Fibroblast of skin of scalp (primary cell): ENCODE measurements around the gene ZEB1. TPM values are rescaled to one million over a fixed set of nuclear protein-coding genes. Genes with fewer than 3 reads are reported as not detected.

Experiments
- DNase-seq: peaks from one replicate; pipeline ENCODE4 v3.0.0-alpha.2; 2013
- polyA plus RNA-seq, 2 experiments: library from polyadenylated mRNA; unstranded; fragments of 120-200 nt; gene quantifications; one replicate each; pipeline ENCODE4 v1.2.1, GENCODE V29; 2013; ENCODE audit not compliant: insufficient read length in 2 of 2

ZEB1 gene
- 28.3 TPM for polyA plus RNA-seq (2013, experiment 1 of 2; ENCODE audit: insufficient read length)
- polyA plus RNA-seq (2013, experiment 2 of 2; ENCODE audit: insufficient read length): 34.5 TPM

GRCh38 chr10:31318854-31319601, at the start of gene ZEB1:
ZEB1 (plus strand) TSS chr10:31319216; CDS start chr10:31319235, 19 bp downstream.
- peak; percentile 90 for DNase-seq

GRCh38 chr10:31270954-31271353, 48.1 kb upstream of the ZEB1 start:
- no peak for DNase-seq

- peak; percentile 74 for DNase-seq
Observed at GRCh38 chr10:31272841-31273240, 46.2 kb upstream of the ZEB1 start.

- no peak for DNase-seq
Observed at GRCh38 chr10:31273789-31274188, 45.2 kb upstream of the ZEB1 start.

GRCh38 chr10:31274310-31274709, 44.7 kb upstream of the ZEB1 start:
- no peak for DNase-seq

- DNase-seq: no peak
Observed at GRCh38 chr10:31278279-31278941, 40.6 kb upstream of the ZEB1 start.

- DNase-seq: no peak
Observed at GRCh38 chr10:31280972-31281371, 38.0 kb upstream of the ZEB1 start.

- DNase-seq: peak; percentile 68
Observed at GRCh38 chr10:31288001-31288400, 31.0 kb upstream of the ZEB1 start.

- peak; percentile 64 for DNase-seq
Observed at GRCh38 chr10:31288962-31289361, 30.1 kb upstream of the ZEB1 start.

- DNase-seq: peak; percentile 11
Observed at GRCh38 chr10:31290386-31290785, 28.6 kb upstream of the ZEB1 start.

- DNase-seq: no peak
Observed at GRCh38 chr10:31291123-31291522, 27.9 kb upstream of the ZEB1 start.

- DNase-seq: no peak
Observed at GRCh38 chr10:31294558-31294957, 24.5 kb upstream of the ZEB1 start.

- DNase-seq: no peak
Observed at GRCh38 chr10:31296754-31297153, 22.3 kb upstream of the ZEB1 start.

GRCh38 chr10:31299119-31299518, 19.9 kb upstream of the ZEB1 start:
- no peak for DNase-seq

GRCh38 chr10:31303212-31303611, 15.8 kb upstream of the ZEB1 start:
- no peak for DNase-seq

GRCh38 chr10:31304291-31304970, 14.6 kb upstream of the ZEB1 start:
- peak; percentile 33 for DNase-seq

- no peak for DNase-seq
Observed at GRCh38 chr10:31313396-31313795, 5.6 kb upstream of the ZEB1 start.

GRCh38 chr10:31314256-31315150, 4.5 kb upstream of the ZEB1 start:
- peak; percentile 18 for DNase-seq

- peak; percentile 76 for DNase-seq
Observed at GRCh38 chr10:31315453-31315852, 3.6 kb upstream of the ZEB1 start.

- no peak for DNase-seq
Observed at GRCh38 chr10:31317171-31317570, 1.8 kb upstream of the ZEB1 start.

- no peak for DNase-seq
Observed at GRCh38 chr10:31317652-31318381, 1.2 kb upstream of the ZEB1 start.
